ENCODE measurements around the gene CALHM4.
"Not testable (repeated sequence)": the region's sequence is repeated elsewhere in the genome, so short reads cannot be mapped to it uniquely, and the experiment has no call there.

Gene CALHM4

GRCh38 chr6:116595247-116595646 is 41.7 kb downstream of the CALHM4 start:
- H3K27ac ChIP-seq = no peak overlapping the region
- H3K4me3 ChIP-seq (ENCODE audit: low read depth in 1 of 2, low read length in 1 of 2) = no peak overlapping the region
- no peaks in the 10 kb centered on the region for H3K4me1 ChIP-seq (ENCODE audit: control insufficient read depth in 1 of 2, insufficient read depth in 1 of 2, low read depth in 1 of 2, low read length in 1 of 2)
- H3K27me3 ChIP-seq = no peaks in the 10 kb centered on the region
- H3K36me3 ChIP-seq = peaks cover 57% of the 10 kb centered on the region
- no peaks in the 10 kb centered on the region for H3K9me3 ChIP-seq
- TF ChIP-seq CTCF (IDR thresholded peaks at IDR 0.05) = no peak

GRCh38 chr6:116596815-116597214 is 43.3 kb downstream of the CALHM4 start:
- Histone ChIP-seq H3K27ac (no peak overlapping the region), H3K4me3 (ENCODE audit: low read depth in 1 of 2, low read length in 1 of 2) (no peak overlapping the region), H3K9me3 (no peaks in the 10 kb centered on the region), H3K4me1 (ENCODE audit: control insufficient read depth in 1 of 2, insufficient read depth in 1 of 2, low read depth in 1 of 2, low read length in 1 of 2) (no peaks in the 10 kb centered on the region), H3K36me3 (peaks cover 42% of the 10 kb centered on the region), H3K27me3 (no peaks in the 10 kb centered on the region)
- no peak for TF ChIP-seq CTCF (IDR thresholded peaks at IDR 0.05)

GRCh38 chr6:116603916-116604315 is 50.4 kb downstream of the CALHM4 start:
- H3K4me3 ChIP-seq (ENCODE audit: low read depth in 1 of 2, low read length in 1 of 2); H3K27me3 ChIP-seq; H3K27ac ChIP-seq; H3K4me1 ChIP-seq (ENCODE audit: control insufficient read depth in 1 of 2, insufficient read depth in 1 of 2, low read depth in 1 of 2, low read length in 1 of 2); H3K9me3 ChIP-seq; H3K36me3 ChIP-seq: not testable (repeated sequence)

GRCh38 chr6:116604868-116605267 is 51.3 kb downstream of the CALHM4 start:
- H3K4me3 ChIP-seq (ENCODE audit: low read depth in 1 of 2, low read length in 1 of 2); H3K4me1 ChIP-seq (ENCODE audit: control insufficient read depth in 1 of 2, insufficient read depth in 1 of 2, low read depth in 1 of 2, low read length in 1 of 2); H3K36me3 ChIP-seq; H3K27ac ChIP-seq; H3K9me3 ChIP-seq; H3K27me3 ChIP-seq: not testable (repeated sequence)

GRCh38 chr6:116605935-116606334 is 52.4 kb downstream of the CALHM4 start:
- H3K36me3 ChIP-seq = no peaks in the 10 kb centered on the region
- H3K27ac ChIP-seq = no peak overlapping the region
- H3K27me3 ChIP-seq = peaks cover 3% of the 10 kb centered on the region
- no peaks in the 10 kb centered on the region for H3K4me1 ChIP-seq (ENCODE audit: control insufficient read depth in 1 of 2, insufficient read depth in 1 of 2, low read depth in 1 of 2, low read length in 1 of 2)
- no peak overlapping the region for H3K4me3 ChIP-seq (ENCODE audit: low read depth in 1 of 2, low read length in 1 of 2)
- TF ChIP-seq CTCF (IDR thresholded peaks at IDR 0.05) = no peak
- no peaks in the 10 kb centered on the region for H3K9me3 ChIP-seq
